Colonic mucosa (tissue), 4 donors: ENCODE data around the gene SMIM17. TPM values are rescaled to one million over a fixed set of nuclear protein-coding genes. Genes with fewer than 3 reads are reported as not detected.

Experiments used
- DNase-seq: peaks from one replicate; pipeline ENCODE4 v3.0.0-alpha.2; 2020
- H3K27ac ChIP-seq: fragments of 200-600 bp; one replicate; pipeline ENCODE4 v1.8.0; 2021
- H3K27me3 ChIP-seq: fragments of 200-600 bp; one replicate; pipeline ENCODE4 v1.8.0; 2021
- H3K36me3 ChIP-seq: fragments of 200-600 bp; one replicate; pipeline ENCODE4 v1.8.0; 2021
- H3K4me1 ChIP-seq: fragments of 200-600 bp; one replicate; pipeline ENCODE4 v1.8.0; 2021; ENCODE audit warnings: mild to moderate bottlenecking
- H3K4me3 ChIP-seq: fragments of 200-600 bp; one replicate; pipeline ENCODE4 v1.8.0; 2021
- H3K9ac ChIP-seq, 2 donors: one replicate each; pipeline ENCODE4 v1.7.0; 2013; ENCODE audit warnings: control low read depth in 2 of 2, low read depth in 2 of 2, low read length in 2 of 2
- H3K9me3 ChIP-seq: fragments of 200-600 bp; one replicate; pipeline ENCODE4 v1.8.0; 2021
- CTCF ChIP-seq: fragments of 200-600 bp; IDR thresholded peaks from one replicate; pipeline ENCODE4 v1.8.0; 2022; ENCODE audit warnings: antibody characterized with exemption, mild to moderate bottlenecking
- intact Hi-C: fragments of 100-400 bp; cut with DNase I; formaldehyde crosslinking; loops from one replicate; pipeline ENCODE4 v1.14.1; 2022
- total RNA-seq, 2 donors: library from RNA; stranded (reverse); fragmentation: NEBNext Ultra II Directional in 1 of 2; extraction: Animal tissue kit (Norgen Biotek cat#: 25700) in 1 of 2; gene quantifications; one replicate each; pipeline ENCODE4 v1.2.1, GENCODE V29; 2021
- donor health status: healthy.
- donor health status: DM: no; HTN: no; CAD: no.
- donor health status: DM: no; HTN: no; CAD: no.

Gene SMIM17
- total RNA-seq, 2 donors from 2014 or later, result not detected

- no peak for DNase-seq
- no peak overlapping the region for H3K27ac ChIP-seq
- H3K4me1 ChIP-seq, result no peaks in the 10 kb centered on the region
- H3K9me3 ChIP-seq, result no peaks in the 10 kb centered on the region
- no peak for TF ChIP-seq CTCF
- intact Hi-C loops, result no loop called here
- no peaks in the 10 kb centered on the region for H3K36me3 ChIP-seq
- H3K27me3 ChIP-seq, result no peaks in the 10 kb centered on the region
- H3K4me3 ChIP-seq, result no peak overlapping the region
- no peak overlapping the region for H3K9ac ChIP-seq
These were observed 35.2 kb downstream of the SMIM17 start for GRCh38 chr19:56678205-56678604.

GRCh38 chr19:56681702-56682101 is 38.7 kb downstream of the SMIM17 start:
- H3K9me3 ChIP-seq, result no peaks in the 10 kb centered on the region
- intact Hi-C loops, result no loop called here

GRCh38 chr19:56683116-56683515 is 40.2 kb downstream of the SMIM17 start:
- Histone ChIP-seq H3K4me1 (no peaks in the 10 kb centered on the region), H3K4me3 (no peak overlapping the region), H3K9me3 (no peaks in the 10 kb centered on the region), H3K27me3 (no peaks in the 10 kb centered on the region), H3K9ac (no peak overlapping the region), H3K27ac (no peak overlapping the region), H3K36me3 (no peaks in the 10 kb centered on the region)
- no peak for DNase-seq
- no peak for TF ChIP-seq CTCF
- intact Hi-C loops, result no loop called here

More at GRCh38 chr19:56681702-56682101, 38.7 kb downstream of the SMIM17 start:
- Histone ChIP-seq H3K9ac (no peak overlapping the region), H3K27ac (no peak overlapping the region), H3K27me3 (no peaks in the 10 kb centered on the region), H3K36me3 (no peaks in the 10 kb centered on the region), H3K4me1 (no peaks in the 10 kb centered on the region), H3K4me3 (no peak overlapping the region)
- TF ChIP-seq CTCF, result no peak
- no peak for DNase-seq

GRCh38 chr19:56687031-56687430 is 44.1 kb downstream of the SMIM17 start:
- H3K27ac ChIP-seq, result no peak overlapping the region
- no peaks in the 10 kb centered on the region for H3K9me3 ChIP-seq
- H3K4me3 ChIP-seq, result no peak overlapping the region
- no peaks in the 10 kb centered on the region for H3K36me3 ChIP-seq
- no peak overlapping the region for H3K9ac ChIP-seq
- intact Hi-C loops, result no loop called here
- H3K27me3 ChIP-seq, result no peaks in the 10 kb centered on the region
- H3K4me1 ChIP-seq, result no peaks in the 10 kb centered on the region
- no peak for DNase-seq
- no peak for TF ChIP-seq CTCF

GRCh38 chr19:56689198-56689597 is 46.2 kb downstream of the SMIM17 start:
- H3K9me3 ChIP-seq, result no peaks in the 10 kb centered on the region
- no peak for TF ChIP-seq CTCF
- H3K9ac ChIP-seq, result no peak overlapping the region
- H3K36me3 ChIP-seq, result no peaks in the 10 kb centered on the region
- H3K4me1 ChIP-seq, result no peaks in the 10 kb centered on the region
- H3K4me3 ChIP-seq, result no peak overlapping the region
- H3K27me3 ChIP-seq, result no peaks in the 10 kb centered on the region
- DNase-seq, result no peak
- intact Hi-C loops, result no loop called here
- H3K27ac ChIP-seq, result no peak overlapping the region

- intact Hi-C loops, result no loop called here
- no peak for DNase-seq
- no peak for TF ChIP-seq CTCF
- H3K9ac ChIP-seq, result no peak overlapping the region
- no peaks in the 10 kb centered on the region for H3K36me3 ChIP-seq
- no peak overlapping the region for H3K4me3 ChIP-seq
- no peaks in the 10 kb centered on the region for H3K27me3 ChIP-seq
- no peaks in the 10 kb centered on the region for H3K9me3 ChIP-seq
- no peaks in the 10 kb centered on the region for H3K4me1 ChIP-seq
- H3K27ac ChIP-seq, result no peak overlapping the region
These were observed 47.7 kb downstream of the SMIM17 start for GRCh38 chr19:56690670-56691069.
